ENCODE results near the gene SP7. TPM values are rescaled to one million over a fixed set of nuclear protein-coding genes. Genes with fewer than 3 reads are reported as not detected.

The SP7 gene
- total RNA-seq, 1 donor from 2014 or later, result not detected

GRCh38 chr12:53295891-53296219 lies 40.3 kb downstream of the SP7 start:
- TF ChIP-seq, protein P1, sequence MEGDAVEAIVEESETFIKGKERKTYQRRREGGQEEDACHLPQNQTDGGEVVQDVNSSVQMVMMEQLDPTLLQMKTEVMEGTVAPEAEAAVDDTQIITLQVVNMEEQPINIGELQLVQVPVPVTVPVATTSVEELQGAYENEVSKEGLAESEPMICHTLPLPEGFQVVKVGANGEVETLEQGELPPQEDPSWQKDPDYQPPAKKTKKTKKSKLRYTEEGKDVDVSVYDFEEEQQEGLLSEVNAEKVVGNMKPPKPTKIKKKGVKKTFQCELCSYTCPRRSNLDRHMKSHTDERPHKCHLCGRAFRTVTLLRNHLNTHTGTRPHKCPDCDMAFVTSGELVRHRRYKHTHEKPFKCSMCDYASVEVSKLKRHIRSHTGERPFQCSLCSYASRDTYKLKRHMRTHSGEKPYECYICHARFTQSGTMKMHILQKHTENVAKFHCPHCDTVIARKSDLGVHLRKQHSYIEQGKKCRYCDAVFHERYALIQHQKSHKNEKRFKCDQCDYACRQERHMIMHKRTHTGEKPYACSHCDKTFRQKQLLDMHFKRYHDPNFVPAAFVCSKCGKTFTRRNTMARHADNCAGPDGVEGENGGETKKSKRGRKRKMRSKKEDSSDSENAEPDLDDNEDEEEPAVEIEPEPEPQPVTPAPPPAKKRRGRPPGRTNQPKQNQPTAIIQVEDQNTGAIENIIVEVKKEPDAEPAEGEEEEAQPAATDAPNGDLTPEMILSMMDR (IDR thresholded peaks at IDR 0.05; ENCODE audit: borderline replicate concordance), result no peak
- Histone ChIP-seq H3K36me3 (peaks cover 14% of the 10 kb centered on the region), H3K27ac (replicated peaks) (peak overlapping the region; percentile 92), H3K9me3 (replicated peaks) (no peaks in the 10 kb centered on the region), H3K4me3 (peak overlapping the region; percentile 83), H3K27me3 (ENCODE audit: low read depth) (no peaks in the 10 kb centered on the region), H3K4me1 (peaks cover 59% of the 10 kb centered on the region)
- DNase-seq, result no peak
- intact Hi-C loops (cut with micrococcal nuclease), result no loop called here

DNA sequence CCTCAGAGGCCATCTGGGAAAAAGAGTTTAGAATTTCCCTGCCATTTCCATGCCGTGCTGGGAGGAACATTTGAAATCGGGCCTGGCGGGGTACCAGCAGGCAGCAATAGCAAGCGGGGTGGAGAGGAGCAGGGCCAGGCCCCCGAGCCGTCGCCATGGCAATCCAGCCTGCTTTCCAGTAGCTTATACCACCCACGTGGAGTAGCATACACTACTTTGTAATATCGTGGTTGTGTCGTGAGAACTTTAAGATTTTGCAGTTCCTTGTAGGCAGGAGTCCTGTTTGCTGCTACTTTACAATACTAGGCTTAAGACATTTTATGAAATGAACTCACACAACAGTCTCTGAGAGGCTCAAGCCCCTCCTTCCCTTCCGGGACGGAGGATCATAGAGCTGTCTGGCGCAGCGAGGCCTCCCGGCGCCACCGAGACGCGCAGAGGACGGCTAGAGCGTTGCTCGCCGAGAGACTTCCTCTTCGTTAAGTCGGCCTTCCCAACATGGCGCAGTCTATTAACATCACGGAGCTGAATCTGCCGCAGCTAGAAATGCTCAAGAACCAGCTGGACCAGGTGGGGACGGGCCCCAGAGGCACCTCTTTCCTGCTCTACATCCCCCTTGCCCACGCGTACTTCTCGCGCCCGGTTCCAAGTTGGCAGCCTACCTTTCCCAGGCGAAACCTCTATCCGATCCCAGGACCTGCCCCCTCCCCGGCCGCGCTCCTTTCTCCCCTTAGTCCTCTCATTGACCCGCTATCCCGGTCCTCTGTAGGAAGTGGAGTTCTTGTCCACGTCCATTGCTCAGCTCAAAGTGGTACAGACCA lies 40.9 kb downstream of the SP7 start, which contains the start of gene PFDN5:
Gene PFDN5 (plus strand): TSS at position 473 of the 821 bp plus-strand sequence. CDS start 26 bp downstream, at position 499.
- Histone ChIP-seq H3K27me3 (ENCODE audit: low read depth) (no peaks in the 10 kb centered on the region), H3K27ac (replicated peaks) (peak within 1 kb of the TSS; percentile 92), H3K9me3 (replicated peaks) (no peaks in the 10 kb centered on the region), H3K4me3 (peak within 1 kb of the TSS; percentile 83), H3K4me1 (peaks cover 53% of the 10 kb centered on the region), H3K36me3 (peaks cover 14% of the 10 kb centered on the region)
- TF ChIP-seq, protein P1 (IDR thresholded peaks at IDR 0.05; ENCODE audit: borderline replicate concordance), result peak; percentile 48
- intact Hi-C loops (cut with micrococcal nuclease), result no loop called here
- DNase-seq, result peak; percentile 88

DNA sequence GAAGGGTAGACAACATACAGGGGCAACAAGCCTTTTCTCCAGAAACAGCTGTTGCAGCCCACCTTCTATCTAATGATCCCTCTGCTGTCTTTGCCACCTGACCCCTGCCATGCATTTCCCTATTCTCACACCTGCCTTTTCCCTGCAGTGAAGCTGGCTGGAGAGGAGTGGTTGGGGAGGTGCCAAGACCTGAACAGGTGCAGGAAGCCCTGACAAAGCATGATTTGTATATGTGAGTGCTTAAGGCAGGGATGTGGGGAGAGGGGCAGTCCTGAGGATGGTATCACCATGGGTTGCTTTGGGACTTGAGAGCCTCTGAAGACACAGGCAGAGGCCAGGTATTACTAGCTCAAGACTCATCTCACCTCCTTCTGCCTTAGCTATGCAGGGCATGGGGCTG lies 43.7 kb downstream of the SP7 start:
- DNase-seq, result no peak
- Histone ChIP-seq H3K27ac (replicated peaks) (no peak overlapping the region), H3K4me1 (peaks cover 27% of the 10 kb centered on the region), H3K9me3 (replicated peaks) (no peaks in the 10 kb centered on the region), H3K27me3 (ENCODE audit: low read depth) (no peaks in the 10 kb centered on the region), H3K36me3 (peaks cover under 1% of the 10 kb centered on the region), H3K4me3 (no peak overlapping the region)
- intact Hi-C loops (cut with micrococcal nuclease), result no loop called here
- TF ChIP-seq, protein P1 (IDR thresholded peaks at IDR 0.05; ENCODE audit: borderline replicate concordance), result no peak

- Histone ChIP-seq H3K9me3 (replicated peaks) (no peaks in the 10 kb centered on the region), H3K27me3 (ENCODE audit: low read depth) (no peaks in the 10 kb centered on the region), H3K27ac (replicated peaks) (no peak overlapping the region), H3K4me3 (no peak overlapping the region), H3K4me1 (peaks cover 13% of the 10 kb centered on the region), H3K36me3 (no peaks in the 10 kb centered on the region)
- TF ChIP-seq, protein P1 (IDR thresholded peaks at IDR 0.05; ENCODE audit: borderline replicate concordance), result no peak
- intact Hi-C loops (cut with micrococcal nuclease), result no loop called here
- DNase-seq, result no peak
These were observed 45.5 kb downstream of the SP7 start for GRCh38 chr12:53290661-53291060.

- no peak overlapping the region for H3K27ac ChIP-seq (replicated peaks)
- TF ChIP-seq, protein P1 (IDR thresholded peaks at IDR 0.05; ENCODE audit: borderline replicate concordance), result no peak
- no peak for DNase-seq
- H3K4me3 ChIP-seq, result no peak overlapping the region
- H3K27me3 ChIP-seq (ENCODE audit: low read depth), result no peaks in the 10 kb centered on the region
- H3K36me3 ChIP-seq, result no peaks in the 10 kb centered on the region
- peaks cover 8% of the 10 kb centered on the region for H3K4me1 ChIP-seq
- H3K9me3 ChIP-seq (replicated peaks), result no peaks in the 10 kb centered on the region
- intact Hi-C loops (cut with micrococcal nuclease), result loop anchor here (5.0 kb wide), 1 partner anchor 78 kb away; no protein-coding TSS in a partner anchor
These were observed 46.3 kb downstream of the SP7 start for GRCh38 chr12:53289891-53290290.

Data from left ventricle myocardium inferior (tissue), 1 donor.